GM10266 (cell line): ENCODE measurements around the gene MUC20.

Experiments used
- DNase-seq: peaks from one replicate; pipeline ENCODE4 v3.0.0; 2012; ENCODE audit errors: extremely low spot score
- CTCF ChIP-seq: IDR thresholded peaks from 2 replicates; pipeline ENCODE4 v1.5.1; 2012; ENCODE audit warnings: mild to moderate bottlenecking, low read depth; ENCODE audit not compliant: control insufficient read depth, insufficient read depth; ENCODE audit errors: missing control alignments

The MUC20 gene

GRCh38 chr3:195751560-195751959, 30.8 kb downstream of the MUC20 start:
- TF ChIP-seq CTCF, result no peak
- no peak for DNase-seq

GRCh38 chr3:195752066-195752465, 31.3 kb downstream of the MUC20 start:
- DNase-seq, result no peak
- no peak for TF ChIP-seq CTCF

GRCh38 chr3:195752546-195753331, 32.0 kb downstream of the MUC20 start:
- DNase-seq, result no peak
- no peak for TF ChIP-seq CTCF

GRCh38 chr3:195753581-195753980, 32.8 kb downstream of the MUC20 start:
- no peak for DNase-seq

GRCh38 chr3:195754141-195754540, 33.4 kb downstream of the MUC20 start:
- no peak for TF ChIP-seq CTCF
- no peak for DNase-seq

More at GRCh38 chr3:195753581-195753980, 32.8 kb downstream of the MUC20 start:
- TF ChIP-seq CTCF, result no peak

- TF ChIP-seq CTCF, result no peak
- DNase-seq, result no peak
Measured at GRCh38 chr3:195754906-195755305, 34.1 kb downstream of the MUC20 start.

- no peak for TF ChIP-seq CTCF
- DNase-seq, result no peak
Measured at GRCh38 chr3:195755391-195755790, 34.6 kb downstream of the MUC20 start.
